ENCODE results near the gene PLB1.

The PLB1 gene

GRCh38 chr2:28565033-28565432, 69.2 kb downstream of the PLB1 start:
- no peak overlapping the region for H3K27ac ChIP-seq (replicated peaks)
- no peak for TF ChIP-seq CTCF (IDR thresholded peaks at IDR 0.05; ENCODE audit: insufficient read depth, low read length)
- no peak for TF ChIP-seq SPI1 (IDR thresholded peaks at IDR 0.05; ENCODE audit: borderline replicate concordance, low read depth)
- no peak for TF ChIP-seq GABPA (IDR thresholded peaks at IDR 0.05; ENCODE audit: low read depth)
- no peak for TF ChIP-seq POLR2AphosphoS5 (IDR thresholded peaks at IDR 0.05; ENCODE audit: low read depth)
- TF ChIP-seq, protein P1, sequence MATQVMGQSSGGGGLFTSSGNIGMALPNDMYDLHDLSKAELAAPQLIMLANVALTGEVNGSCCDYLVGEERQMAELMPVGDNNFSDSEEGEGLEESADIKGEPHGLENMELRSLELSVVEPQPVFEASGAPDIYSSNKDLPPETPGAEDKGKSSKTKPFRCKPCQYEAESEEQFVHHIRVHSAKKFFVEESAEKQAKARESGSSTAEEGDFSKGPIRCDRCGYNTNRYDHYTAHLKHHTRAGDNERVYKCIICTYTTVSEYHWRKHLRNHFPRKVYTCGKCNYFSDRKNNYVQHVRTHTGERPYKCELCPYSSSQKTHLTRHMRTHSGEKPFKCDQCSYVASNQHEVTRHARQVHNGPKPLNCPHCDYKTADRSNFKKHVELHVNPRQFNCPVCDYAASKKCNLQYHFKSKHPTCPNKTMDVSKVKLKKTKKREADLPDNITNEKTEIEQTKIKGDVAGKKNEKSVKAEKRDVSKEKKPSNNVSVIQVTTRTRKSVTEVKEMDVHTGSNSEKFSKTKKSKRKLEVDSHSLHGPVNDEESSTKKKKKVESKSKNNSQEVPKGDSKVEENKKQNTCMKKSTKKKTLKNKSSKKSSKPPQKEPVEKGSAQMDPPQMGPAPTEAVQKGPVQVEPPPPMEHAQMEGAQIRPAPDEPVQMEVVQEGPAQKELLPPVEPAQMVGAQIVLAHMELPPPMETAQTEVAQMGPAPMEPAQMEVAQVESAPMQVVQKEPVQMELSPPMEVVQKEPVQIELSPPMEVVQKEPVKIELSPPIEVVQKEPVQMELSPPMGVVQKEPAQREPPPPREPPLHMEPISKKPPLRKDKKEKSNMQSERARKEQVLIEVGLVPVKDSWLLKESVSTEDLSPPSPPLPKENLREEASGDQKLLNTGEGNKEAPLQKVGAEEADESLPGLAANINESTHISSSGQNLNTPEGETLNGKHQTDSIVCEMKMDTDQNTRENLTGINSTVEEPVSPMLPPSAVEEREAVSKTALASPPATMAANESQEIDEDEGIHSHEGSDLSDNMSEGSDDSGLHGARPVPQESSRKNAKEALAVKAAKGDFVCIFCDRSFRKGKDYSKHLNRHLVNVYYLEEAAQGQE (IDR thresholded peaks at IDR 0.05; ENCODE audit: insufficient replicate concordance, low read depth): no peak
- no peak for DNase-seq (ENCODE audit: low read depth in 1 of 2, low spot score in 1 of 2)

DNA sequence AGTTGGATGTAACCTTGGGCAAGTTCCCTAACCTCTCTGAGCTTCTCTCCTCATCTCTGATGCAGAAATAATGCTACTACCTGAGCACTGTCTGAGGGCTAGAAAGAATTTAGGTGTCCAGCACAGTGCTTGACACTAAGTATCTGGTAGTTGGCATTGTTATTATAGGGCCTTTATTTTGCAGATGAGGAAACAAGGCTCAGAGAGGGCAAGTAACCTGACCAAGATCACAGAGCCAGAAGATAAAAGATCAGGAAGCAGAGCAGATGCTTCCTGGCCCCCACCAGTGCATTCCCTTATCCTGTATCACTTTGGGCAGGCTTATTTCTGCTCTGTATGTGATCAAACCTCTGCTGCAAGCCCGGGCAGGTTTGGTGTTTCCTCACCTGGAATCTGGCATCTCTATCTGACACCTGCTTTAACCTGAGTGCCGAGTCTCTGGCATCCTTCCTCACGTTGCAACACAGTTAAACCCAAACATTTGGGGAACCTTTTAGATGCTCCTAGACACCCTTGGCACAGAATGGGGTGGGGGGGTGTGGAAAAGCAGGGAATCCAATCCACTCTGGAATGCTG, 69.9 kb downstream of the PLB1 start:
- peak overlapping the region; percentile 39 for H3K27ac ChIP-seq (replicated peaks)
- DNase-seq (ENCODE audit: low read depth in 1 of 2, low spot score in 1 of 2): no peak
- H3K4me3 ChIP-seq (replicated peaks; ENCODE audit: insufficient read depth, low read length): peak overlapping the region; percentile 55
- TF ChIP-seq POLR2AphosphoS5 (IDR thresholded peaks at IDR 0.05; ENCODE audit: low read depth) (no peak), CTCF (IDR thresholded peaks at IDR 0.05; ENCODE audit: insufficient read depth, low read length) (no peak), SPI1 (IDR thresholded peaks at IDR 0.05; ENCODE audit: borderline replicate concordance, low read depth) (no peak), GABPA (IDR thresholded peaks at IDR 0.05; ENCODE audit: low read depth) (no peak)
- TF ChIP-seq, protein P1 (IDR thresholded peaks at IDR 0.05; ENCODE audit: insufficient replicate concordance, low read depth): no peak
- no peaks in the 10 kb centered on the region for H3K27me3 ChIP-seq (ENCODE audit: insufficient read depth, poor library complexity, severe bottlenecking)

More at GRCh38 chr2:28565033-28565432, 69.2 kb downstream of the PLB1 start:
- H3K27me3 ChIP-seq (ENCODE audit: insufficient read depth, poor library complexity, severe bottlenecking): no peaks in the 10 kb centered on the region
- H3K4me3 ChIP-seq (replicated peaks; ENCODE audit: insufficient read depth, low read length): no peak overlapping the region

- TF ChIP-seq CTCF (IDR thresholded peaks at IDR 0.05; ENCODE audit: insufficient read depth, low read length) (peak; percentile 94), GABPA (IDR thresholded peaks at IDR 0.05; ENCODE audit: low read depth) (no peak), POLR2AphosphoS5 (IDR thresholded peaks at IDR 0.05; ENCODE audit: low read depth) (peak; percentile 17; the same call in 1 of the 2 replicates), SPI1 (IDR thresholded peaks at IDR 0.05; ENCODE audit: borderline replicate concordance, low read depth) (no peak)
- TF ChIP-seq, protein P1 (IDR thresholded peaks at IDR 0.05; ENCODE audit: insufficient replicate concordance, low read depth): no peak
- H3K27me3 ChIP-seq (ENCODE audit: insufficient read depth, poor library complexity, severe bottlenecking): no peaks in the 10 kb centered on the region
- peak overlapping the region; percentile 39 for H3K27ac ChIP-seq (replicated peaks)
- H3K4me3 ChIP-seq (replicated peaks; ENCODE audit: insufficient read depth, low read length): peak overlapping the region; percentile 55
- peak; percentile 78 to 84 for DNase-seq (ENCODE audit: low read depth in 1 of 2, low spot score in 1 of 2)
These were observed 70.7 kb downstream of the PLB1 start for GRCh38 chr2:28566521-28567041.
